ENCODE data around the gene FAM83G.

The FAM83G gene

DNA sequence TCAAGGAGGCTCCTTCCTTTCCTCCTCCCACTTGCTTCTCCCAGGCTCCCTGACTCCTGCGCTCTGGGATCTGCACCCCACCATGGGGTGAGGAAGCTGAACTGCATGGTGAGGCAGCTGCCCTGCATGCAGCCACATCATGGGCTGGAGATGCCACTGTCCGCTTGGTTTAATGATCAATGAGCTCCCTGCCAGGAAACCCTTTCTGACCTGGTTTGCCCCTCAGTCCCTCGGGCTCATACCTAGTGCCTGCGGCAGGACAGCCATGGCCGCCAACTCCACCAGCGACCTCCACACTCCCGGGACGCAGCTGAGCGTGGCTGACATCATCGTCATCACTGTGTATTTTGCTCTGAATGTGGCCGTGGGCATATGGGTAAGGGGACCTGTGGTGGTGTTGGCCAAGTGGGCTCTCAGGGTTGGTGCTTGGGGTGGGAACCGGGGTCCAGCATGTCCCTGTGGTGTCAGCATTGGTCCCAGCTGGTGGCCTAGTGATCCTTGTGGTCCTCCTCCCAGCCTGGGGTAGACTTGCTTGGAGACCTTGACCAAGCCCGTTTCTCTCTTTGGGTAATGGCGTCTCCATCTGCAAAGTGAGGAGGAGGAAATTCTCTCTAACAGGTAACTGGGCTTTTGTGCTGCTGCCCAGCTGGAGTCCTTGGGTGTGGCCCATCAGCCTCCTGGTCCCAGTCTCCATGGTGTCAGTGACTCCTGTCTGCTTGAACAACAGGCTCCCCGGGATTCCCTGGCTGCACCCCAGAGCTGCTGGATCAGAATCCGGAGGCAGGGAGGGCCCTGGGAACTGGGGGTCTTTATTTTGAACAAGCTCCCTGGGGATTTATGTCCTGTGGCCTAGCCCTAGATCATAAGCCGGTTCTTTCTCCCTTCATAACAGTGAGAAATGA, 52.4 kb downstream of the FAM83G start, which contains the start of gene SLC5A10:
Gene SLC5A10, plus strand, starts transcription at position 225 of the 902 bp plus-strand sequence. Its CDS starts 41 bp downstream, at position 266.
- Mint-ChIP-seq H3K27me3 (ENCODE audit: low read depth, poor library complexity) (peaks cover 18% of the 10 kb centered on the region), H3K9me3 (no peaks in the 10 kb centered on the region), H3K27ac (no peak within 1 kb of the TSS), H3K4me3 (no peak within 1 kb of the TSS), H3K36me3 (ENCODE audit: low read depth) (no peaks in the 10 kb centered on the region), H3K4me1 (no peaks in the 10 kb centered on the region)
- DNase-seq, result no peak
- TF ChIP-seq, protein P1, sequence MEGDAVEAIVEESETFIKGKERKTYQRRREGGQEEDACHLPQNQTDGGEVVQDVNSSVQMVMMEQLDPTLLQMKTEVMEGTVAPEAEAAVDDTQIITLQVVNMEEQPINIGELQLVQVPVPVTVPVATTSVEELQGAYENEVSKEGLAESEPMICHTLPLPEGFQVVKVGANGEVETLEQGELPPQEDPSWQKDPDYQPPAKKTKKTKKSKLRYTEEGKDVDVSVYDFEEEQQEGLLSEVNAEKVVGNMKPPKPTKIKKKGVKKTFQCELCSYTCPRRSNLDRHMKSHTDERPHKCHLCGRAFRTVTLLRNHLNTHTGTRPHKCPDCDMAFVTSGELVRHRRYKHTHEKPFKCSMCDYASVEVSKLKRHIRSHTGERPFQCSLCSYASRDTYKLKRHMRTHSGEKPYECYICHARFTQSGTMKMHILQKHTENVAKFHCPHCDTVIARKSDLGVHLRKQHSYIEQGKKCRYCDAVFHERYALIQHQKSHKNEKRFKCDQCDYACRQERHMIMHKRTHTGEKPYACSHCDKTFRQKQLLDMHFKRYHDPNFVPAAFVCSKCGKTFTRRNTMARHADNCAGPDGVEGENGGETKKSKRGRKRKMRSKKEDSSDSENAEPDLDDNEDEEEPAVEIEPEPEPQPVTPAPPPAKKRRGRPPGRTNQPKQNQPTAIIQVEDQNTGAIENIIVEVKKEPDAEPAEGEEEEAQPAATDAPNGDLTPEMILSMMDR (IDR thresholded peaks at IDR 0.05), result no peak

DNA sequence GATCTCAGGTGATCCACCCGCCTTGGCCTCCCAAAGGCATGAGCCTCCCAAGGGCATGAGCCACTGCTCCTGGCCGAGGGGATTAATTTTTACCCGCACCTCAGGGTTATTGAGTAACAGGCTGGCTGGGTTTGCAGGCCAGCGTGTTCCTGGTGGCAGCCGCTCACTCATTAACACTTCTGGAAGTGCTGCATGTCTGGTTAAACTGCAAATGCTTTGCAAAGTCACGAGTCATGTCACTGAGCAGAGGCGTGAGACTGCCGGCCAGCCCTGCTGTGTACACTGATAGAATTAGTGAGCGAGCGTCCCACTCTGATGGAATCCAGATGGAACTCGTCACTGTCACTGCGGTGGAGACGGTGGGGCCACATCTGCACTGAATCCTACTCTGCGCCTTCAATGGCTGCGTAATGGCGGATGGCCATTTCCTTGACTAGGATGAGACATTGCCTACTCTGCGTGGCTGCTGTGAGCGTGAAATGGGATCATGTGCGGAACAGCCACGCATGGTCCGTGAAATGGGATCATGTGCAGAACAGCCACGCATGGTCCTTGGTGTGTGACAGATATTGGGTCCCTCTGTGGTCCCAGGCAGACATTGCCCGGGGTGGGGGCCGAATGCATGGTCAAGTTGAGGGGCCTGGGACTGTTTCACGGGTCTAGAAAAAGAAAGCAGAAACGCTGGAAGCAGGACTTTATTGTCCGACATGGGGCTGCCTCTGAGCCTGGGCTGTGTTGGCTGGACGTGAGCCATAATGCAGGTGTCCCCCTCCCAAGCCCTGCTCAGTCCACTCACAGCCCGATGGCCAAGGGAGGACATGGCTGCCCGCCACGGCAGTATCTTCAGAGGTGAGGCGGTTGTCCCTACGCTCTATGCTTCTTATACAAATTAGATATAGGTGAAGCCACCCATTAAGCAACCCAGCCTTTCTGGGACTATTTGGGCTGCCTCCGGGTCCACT, 53.3 kb downstream of the FAM83G start:
- TF ChIP-seq, protein P1 (IDR thresholded peaks at IDR 0.05), result no peak
- Mint-ChIP-seq H3K4me1 (peaks cover 6% of the 10 kb centered on the region), H3K27ac (no peak overlapping the region), H3K9me3 (no peaks in the 10 kb centered on the region), H3K27me3 (ENCODE audit: low read depth, poor library complexity) (peaks cover 22% of the 10 kb centered on the region), H3K4me3 (no peak overlapping the region), H3K36me3 (ENCODE audit: low read depth) (no peaks in the 10 kb centered on the region)
- DNase-seq, result no peak

DNA sequence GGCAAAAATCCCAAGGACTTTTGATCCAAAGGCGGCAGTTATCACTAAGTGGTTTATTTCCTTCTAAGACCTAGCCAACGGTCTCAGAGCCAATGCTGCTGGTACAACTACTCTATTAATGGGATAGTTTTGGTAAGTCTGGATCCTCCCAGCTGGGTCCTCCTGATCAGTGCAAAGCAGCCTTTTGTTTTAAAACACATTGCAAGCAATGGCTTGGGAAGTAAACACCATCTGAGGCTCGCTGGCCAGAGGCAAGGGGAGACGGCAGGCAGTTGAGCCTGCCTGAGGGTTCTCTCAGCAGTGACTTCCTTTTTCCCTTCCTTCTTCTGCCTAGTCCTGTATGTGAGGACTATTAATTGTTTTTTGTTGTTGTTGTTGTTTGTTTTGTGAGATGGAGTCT, 54.2 kb downstream of the FAM83G start:
- DNase-seq, result no peak
- no peak overlapping the region for H3K4me3 Mint-ChIP-seq
- H3K27me3 Mint-ChIP-seq (ENCODE audit: low read depth, poor library complexity), result peaks cover 27% of the 10 kb centered on the region
- TF ChIP-seq, protein P1 (IDR thresholded peaks at IDR 0.05), result no peak
- H3K4me1 Mint-ChIP-seq, result peaks cover 6% of the 10 kb centered on the region
- no peaks in the 10 kb centered on the region for H3K36me3 Mint-ChIP-seq (ENCODE audit: low read depth)
- no peak overlapping the region for H3K27ac Mint-ChIP-seq
- H3K9me3 Mint-ChIP-seq, result no peaks in the 10 kb centered on the region

DNA sequence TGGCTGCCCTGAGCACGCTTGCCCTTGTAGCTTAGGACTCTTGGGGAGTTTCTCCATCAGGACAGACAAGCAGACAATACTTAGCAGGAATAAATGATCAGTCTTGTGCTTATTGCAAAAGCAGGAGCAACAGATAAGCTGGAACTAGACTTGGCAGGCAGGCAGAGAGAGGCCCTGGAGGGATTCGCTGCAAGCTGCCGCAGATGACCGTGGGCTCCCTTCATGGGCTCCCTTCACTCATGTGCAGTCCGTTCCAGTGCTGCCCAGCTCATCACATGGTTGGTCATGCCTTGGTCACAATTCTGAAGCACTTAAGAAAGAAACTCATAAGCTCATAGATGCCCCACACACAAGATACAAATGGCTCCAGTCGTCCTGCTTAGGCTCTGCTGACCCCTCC, 55.0 kb downstream of the FAM83G start:
- no peak overlapping the region for H3K4me3 Mint-ChIP-seq
- no peak for DNase-seq
- no peaks in the 10 kb centered on the region for H3K36me3 Mint-ChIP-seq (ENCODE audit: low read depth)
- H3K4me1 Mint-ChIP-seq, result peaks cover 6% of the 10 kb centered on the region
- TF ChIP-seq, protein P1 (IDR thresholded peaks at IDR 0.05), result no peak
- peaks cover 30% of the 10 kb centered on the region for H3K27me3 Mint-ChIP-seq (ENCODE audit: low read depth, poor library complexity)
- H3K27ac Mint-ChIP-seq, result no peak overlapping the region
- H3K9me3 Mint-ChIP-seq, result no peaks in the 10 kb centered on the region

DNA sequence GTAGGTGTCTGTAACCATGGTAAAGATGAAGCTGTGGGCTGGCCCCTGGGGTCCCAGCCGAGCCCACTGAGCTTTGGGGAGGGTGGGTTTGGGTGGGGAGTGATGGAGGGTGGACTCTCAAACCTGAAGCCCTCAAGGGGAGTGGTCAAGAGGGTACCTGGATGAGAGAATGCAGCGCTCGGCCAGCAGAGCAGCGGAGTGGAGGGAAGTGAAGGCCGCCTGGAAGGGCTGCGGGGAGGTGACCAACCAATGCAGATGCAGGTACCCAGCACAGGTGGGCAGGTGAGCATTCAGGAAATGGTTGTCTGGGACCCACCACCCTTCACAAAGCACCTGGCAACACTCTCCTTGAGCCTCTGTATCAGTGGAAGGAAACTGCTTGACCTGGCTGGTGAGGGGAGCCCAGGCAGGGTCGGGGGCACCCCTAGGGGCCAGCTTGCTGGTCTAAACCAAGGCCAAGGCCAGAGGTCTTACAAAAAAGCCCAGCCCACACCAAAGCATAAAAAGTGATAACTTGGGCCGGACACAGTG, 56.0 kb downstream of the FAM83G start:
- no peaks in the 10 kb centered on the region for H3K36me3 Mint-ChIP-seq (ENCODE audit: low read depth)
- DNase-seq, result no peak
- peaks cover 6% of the 10 kb centered on the region for H3K4me1 Mint-ChIP-seq
- peaks cover 30% of the 10 kb centered on the region for H3K27me3 Mint-ChIP-seq (ENCODE audit: low read depth, poor library complexity)
- no peak overlapping the region for H3K4me3 Mint-ChIP-seq
- no peak overlapping the region for H3K27ac Mint-ChIP-seq
- TF ChIP-seq, protein P1 (IDR thresholded peaks at IDR 0.05), result no peak
- no peaks in the 10 kb centered on the region for H3K9me3 Mint-ChIP-seq

Measured in nephron progenitor cell (in vitro differentiated cells).